COR-L47 (cell line): Measurements from ENCODE around the gene CHEK2.
"Not testable (repeated sequence)": the region's sequence is repeated elsewhere in the genome, so short reads cannot be mapped to it uniquely, and the experiment has no call there.

Source experiments
- DNase-seq: peaks from one replicate; lab custom pipeline; 2025; lab: John Stamatoyannopoulos, UW

CHEK2 gene

DNA sequence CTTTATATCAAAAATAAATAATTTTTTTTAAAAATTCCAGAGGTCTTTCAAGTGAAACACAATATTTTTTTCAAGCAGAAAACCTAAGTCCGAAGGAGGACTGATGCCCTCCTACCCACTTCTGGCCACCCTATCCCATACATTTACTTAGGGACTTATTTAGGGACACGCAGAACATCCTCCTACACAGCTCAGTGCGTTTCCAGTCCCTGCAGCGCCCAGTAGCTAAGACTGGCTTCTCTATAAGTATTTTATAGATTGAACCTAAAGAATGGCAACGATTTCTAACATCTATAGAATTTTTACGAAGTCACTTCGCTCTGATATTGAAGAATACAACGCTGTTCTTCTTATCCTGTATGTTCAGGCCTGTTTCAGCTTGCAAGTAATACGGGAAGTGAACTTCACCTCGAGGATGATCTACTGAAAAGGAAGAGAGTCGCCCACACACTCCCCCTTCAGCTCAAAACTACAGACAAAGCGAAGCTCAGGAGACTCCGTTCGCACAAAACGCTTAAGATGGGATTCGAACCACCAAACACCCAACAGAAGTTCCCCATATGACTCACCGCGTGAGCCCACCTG is 328 bp downstream of the CHEK2 start:
- no peak for DNase-seq

DNA sequence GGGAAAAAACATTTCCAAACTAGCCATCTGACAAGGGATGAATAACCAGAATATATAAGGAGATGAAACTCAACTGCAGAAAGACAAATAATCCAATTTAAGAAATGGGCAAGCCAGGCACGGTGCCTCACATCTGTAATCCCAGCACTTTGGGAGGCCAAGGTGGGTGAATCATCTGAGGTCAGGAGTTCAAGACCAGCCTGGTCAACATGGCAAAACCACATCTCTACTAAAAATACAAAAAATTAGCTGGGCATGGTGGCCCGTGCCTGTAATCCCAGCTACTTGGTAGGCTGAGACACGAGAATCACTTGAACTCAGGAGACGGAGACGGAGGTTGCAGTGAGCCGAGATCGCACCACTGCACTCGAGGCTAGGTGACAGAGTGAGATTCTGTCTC is 2.7 kb downstream of the CHEK2 start:
- not testable (repeated sequence) for DNase-seq

DNA sequence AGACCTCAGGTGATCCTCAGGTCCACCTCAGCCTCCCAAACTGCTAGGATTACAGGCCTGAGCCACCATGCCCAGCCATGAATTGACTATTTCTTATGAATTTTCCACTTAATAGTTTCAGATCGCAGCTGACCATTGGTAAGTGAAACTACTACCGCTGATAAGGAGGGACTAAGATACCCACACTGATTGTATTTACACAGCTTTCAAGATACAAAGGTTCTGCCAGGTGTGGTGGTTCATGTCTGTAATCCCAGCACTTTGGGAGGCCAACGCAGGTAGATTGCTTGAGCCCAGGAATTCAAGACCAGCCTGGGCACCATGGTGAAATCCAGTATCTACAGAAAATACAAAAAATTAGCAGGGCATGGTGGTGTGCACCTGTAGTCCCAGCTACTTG is 3.9 kb downstream of the CHEK2 start:
- no peak for DNase-seq

GRCh38 chr22:28736301-28737155 is 5.1 kb downstream of the CHEK2 start:
- DNase-seq: no peak

GRCh38 chr22:28734393-28734792 is 7.2 kb downstream of the CHEK2 start:
- no peak for DNase-seq

GRCh38 chr22:28730179-28730578 is 11.4 kb downstream of the CHEK2 start:
- DNase-seq: no peak

DNA sequence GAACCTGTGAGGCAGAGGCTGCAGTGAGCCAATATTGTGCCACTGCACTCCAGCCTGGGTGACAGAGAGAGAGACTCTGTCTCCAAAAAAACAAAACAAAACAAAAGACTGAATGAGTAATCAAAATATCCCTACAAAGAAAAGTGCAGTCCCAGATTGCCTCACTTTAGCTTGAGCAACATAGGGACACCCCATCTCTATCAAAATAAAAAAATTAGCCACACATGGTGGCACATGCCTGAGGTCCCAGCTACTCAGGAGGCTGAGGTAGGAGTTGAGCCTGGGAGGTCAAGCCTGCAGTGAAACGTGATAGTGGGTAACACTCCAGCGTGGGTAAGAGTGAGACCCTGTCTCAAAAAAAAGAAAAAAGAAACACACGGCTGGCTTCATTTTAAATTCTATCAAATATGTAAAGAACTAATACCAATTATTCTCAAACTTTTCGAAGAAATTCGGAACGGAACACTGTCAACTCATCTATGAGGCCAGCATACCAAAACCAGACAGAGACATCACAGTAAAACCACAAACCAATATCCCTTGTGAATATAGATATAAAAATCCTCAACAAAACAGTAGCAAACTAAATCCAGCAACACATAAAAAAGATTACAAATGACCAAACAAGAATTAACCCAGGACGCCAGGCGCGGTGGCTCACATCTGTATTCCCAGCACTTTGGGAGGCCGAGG is 12.9 kb downstream of the CHEK2 start:
- no peak for DNase-seq

GRCh38 chr22:28728002-28728401 is 13.6 kb downstream of the CHEK2 start:
- no peak for DNase-seq

GRCh38 chr22:28718044-28718443 is 23.6 kb downstream of the CHEK2 start:
- no peak for DNase-seq

DNA sequence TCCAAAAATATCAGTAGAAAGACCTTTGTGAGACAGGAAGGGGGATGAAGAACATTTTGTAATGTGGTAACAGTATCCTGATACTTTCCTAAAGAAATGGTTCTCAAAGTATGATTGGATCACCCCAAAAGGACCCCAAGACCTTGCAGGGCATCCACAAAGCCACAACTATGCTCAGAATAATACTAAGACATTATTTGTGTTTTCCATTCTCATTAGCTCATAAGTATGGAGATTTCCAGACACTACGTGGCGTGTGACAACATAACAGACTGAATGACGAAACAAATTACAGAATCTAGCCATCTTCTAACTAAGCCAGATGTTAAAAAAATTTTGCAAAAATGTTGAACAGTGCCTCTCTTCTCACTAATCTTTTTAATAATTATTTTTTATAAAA is 24.9 kb downstream of the CHEK2 start:
- DNase-seq: no peak

DNA sequence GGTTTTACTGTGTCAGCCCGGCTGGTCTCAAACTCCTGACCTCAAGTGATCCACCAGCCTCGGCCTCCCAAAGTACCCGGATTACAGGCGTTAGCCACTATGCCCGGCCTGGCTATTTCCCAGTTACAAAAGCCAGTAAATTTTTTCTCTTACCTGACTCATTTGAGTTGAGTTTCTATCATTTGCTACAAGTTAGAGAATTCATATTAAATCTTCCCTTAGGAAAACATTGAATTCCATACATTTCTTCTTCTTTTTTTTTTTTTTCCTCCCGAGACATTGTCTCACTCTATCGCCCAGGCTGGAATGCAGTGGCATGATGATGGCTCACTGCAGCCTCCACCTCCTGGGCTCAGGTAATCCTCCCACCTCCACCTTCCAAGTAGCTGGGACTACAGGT is 26.0 kb downstream of the CHEK2 start:
- DNase-seq: no peak

GRCh38 chr22:28714043-28714628 is 27.5 kb downstream of the CHEK2 start:
- DNase-seq: no peak

DNA sequence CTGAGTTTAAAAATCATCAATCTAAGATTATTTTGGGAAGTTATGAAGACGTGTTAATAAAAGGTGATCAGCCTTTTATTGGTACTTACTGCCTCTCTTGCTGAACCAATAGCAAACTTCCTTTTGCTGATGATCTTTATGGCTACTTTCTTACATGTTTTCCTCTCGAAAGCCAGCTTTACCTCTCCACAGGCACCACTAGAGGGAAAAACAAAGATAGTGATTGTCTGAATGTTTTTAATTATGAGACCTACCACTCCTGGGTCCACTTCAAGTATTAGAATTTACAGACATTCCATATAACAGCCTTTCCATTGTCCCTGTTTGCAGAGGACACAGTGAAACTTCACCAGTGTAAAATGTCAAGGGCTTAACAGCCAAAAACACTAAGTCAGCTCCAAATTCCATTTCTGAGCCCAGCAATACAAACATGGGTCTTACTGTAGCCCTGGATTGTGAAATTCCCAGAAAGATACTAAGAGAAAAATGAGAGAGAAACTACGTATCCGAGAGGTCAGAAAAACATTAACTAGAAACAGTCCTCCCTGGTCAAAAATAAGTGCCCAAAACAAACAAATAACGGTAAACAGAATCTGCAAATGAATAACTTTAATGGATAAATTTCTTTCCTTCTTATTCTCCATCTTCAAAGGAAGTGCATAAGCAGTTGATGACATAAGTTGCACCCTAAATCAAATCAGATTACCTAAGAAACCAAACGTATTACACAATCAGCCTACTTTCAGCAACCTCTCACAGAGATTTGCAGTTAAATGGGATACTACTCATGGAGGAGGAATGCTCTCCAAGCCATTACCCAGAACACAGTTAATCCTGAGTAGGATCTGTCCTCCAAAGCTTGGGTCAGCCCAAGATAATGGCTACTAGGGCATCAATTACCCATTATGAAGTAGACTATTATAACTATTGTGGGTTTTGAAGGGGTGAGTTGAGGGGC is 29.5 kb downstream of the CHEK2 start:
- DNase-seq: no peak

DNA sequence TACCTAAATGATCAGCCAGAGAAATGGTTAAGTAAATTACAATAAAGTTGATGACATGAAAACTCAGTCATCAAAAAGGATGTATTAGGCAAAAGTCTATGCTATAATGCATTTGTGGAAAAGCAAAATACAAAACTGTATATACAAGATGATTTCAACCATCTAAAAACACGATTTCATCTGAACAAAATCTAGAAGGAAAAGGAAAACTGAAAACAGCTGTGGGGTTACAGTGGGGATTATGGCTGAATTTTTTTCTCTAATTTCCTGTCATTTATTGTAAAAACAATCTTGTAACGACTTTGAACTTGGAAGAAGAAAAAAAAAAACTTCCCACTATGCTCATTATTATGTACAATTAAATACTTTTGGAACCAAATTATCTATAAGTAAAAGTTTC is 30.3 kb downstream of the CHEK2 start:
- no peak for DNase-seq

DNA sequence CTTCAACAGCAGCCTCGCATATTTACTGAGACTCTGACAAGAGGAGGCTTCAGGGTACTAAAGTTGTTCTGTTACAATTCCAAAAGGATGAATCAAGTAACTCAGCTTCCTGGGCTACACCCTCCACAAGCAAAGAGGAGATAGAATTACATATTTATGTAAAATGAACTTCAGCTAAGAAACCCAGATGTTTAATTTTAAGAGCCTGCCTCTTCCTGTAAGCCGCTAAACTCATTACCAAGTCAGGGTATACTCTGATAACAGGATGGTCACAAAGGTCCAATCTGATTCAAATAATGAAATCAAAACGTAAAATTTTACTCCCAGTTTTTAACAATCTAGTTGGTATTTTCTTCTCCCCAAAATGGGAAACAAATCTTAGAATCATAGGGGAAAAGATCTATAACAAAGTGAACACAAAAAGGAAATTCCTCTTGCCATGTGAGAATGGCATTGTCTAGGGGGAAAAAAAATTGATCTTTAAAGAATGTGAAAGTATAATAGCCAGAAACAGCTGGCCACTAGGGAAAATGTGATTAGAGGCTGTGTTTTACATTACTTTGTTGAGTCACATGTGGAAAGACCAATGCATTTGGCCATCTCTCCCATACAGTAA is 30.9 kb downstream of the CHEK2 start:
- no peak for DNase-seq

DNA sequence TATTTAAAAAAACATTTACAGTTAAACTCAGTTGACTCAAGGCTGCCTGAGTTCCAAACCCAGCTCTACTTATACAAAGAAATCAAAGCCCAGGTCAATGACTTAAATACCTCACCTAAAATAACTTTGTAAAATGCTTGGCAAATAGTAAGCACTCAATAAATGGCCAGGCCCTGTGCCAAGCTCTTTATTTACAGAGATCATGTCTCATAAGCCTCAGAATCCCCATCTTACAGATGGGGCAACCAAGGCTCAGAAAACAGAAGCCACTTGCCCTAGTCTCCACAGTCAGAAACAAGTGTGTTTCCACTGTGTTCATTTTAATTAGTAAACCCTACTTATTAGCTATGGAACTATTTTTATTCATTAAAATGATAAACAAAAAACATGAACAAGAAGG is 31.5 kb downstream of the CHEK2 start:
- DNase-seq: no peak

- DNase-seq: no peak
Observed at GRCh38 chr22:28706845-28707244, 34.8 kb downstream of the CHEK2 start.

GRCh38 chr22:28703436-28703835 is 38.2 kb downstream of the CHEK2 start:
- DNase-seq: no peak

DNA sequence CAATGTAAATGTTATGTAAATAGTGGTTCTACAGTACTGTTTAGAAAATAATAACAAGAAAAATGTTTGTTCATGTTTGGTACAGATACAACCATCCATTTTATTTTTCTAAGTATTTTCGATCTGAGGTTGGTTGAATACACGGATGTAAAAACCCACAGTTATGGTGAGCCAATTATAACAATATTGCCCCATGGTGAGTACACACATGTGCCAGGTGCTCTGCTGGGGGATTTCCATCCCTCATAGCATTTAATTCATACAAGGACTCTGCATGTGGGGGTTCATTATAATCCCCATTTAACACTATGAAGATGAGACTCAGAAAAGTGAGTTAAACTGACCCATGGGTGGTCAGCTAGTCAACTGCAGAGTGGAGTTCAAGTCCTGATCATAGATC is 38.7 kb downstream of the CHEK2 start:
- no peak for DNase-seq

DNA sequence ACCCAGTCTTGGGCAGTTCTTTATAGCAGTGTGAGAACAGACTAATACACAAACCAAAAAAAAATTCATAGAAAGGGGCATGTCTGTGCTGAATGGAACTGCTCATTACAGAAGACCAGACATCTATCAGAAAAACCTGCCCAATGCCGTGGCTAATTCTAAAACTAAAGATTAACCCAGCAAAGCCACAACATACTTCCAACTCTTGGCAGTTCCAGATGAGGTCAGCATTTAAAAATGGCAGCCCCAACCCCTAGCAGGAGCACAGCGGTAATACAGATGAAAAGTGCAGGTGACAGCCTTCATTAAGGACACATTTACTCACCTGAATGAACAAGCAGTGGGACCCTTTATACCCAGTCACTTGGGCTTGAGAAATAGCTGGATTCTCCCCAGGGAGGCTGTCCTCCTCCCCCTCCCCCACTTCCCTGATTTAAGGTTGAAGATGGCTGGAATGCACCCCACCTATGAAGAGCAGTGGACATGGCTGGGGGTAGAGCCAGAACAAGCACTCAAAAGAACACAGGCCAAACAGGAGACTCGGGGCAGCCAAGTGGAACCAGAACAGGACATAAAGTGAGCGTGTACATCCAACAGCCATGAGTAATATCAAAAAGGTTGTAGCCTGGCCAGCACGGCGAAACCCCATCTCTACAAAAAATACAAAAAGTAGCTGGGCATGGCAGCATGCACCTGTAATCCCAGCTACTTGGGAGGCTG is 48.4 kb downstream of the CHEK2 start:
- not testable (repeated sequence) for DNase-seq
